GM12878 (cell line): Measurements from ENCODE around the gene IPMK. TPM values are rescaled to one million over a fixed set of nuclear protein-coding genes. Genes with fewer than 3 reads are reported as not detected.

Experiments used
- ATAC-seq: fragments of 200-7000 bp; cut with Tn5 transposase; 3 replicates; pipeline ENCODE4 v1.9.1; 2020; ENCODE audit warnings: mild to moderate bottlenecking, moderate library complexity
- BruUV-seq: library from RNA; stranded (reverse); fragments of 400-500 nt; replicated peaks from 2 replicates; lab custom pipeline; 2021; lab: Mats Ljungman, UMichigan
- CTCF ChIA-PET: fragments of 300-600 bp; sonication (Branson Sonifier 250); formaldehyde crosslinking; extraction: SDS; loops from one replicate; lab custom pipeline; 2021; ENCODE audit warnings: inconsistent platforms; lab: Yijun Ruan, JAX
- POLR2A ChIA-PET: fragments of 350-600 bp; formaldehyde crosslinking; extraction: SDS; loops from one replicate; lab custom pipeline; 2021; ENCODE audit warnings: inconsistent platforms; lab: Charles Lee
- RAD21 ChIA-PET: fragments of 300-600 bp; sonication (Branson Sonifier 250); formaldehyde crosslinking; loops from one replicate; lab custom pipeline; 2023; ENCODE audit warnings: antibody characterized with exemption; ENCODE audit not compliant: unreplicated experiment; lab: Charles Lee
- SMC1A ChIA-PET: fragments of 300-600 bp; sonication (Branson Sonifier 250); formaldehyde crosslinking; loops from one replicate; lab custom pipeline; 2023; ENCODE audit not compliant: unreplicated experiment, uncharacterized antibody; lab: Charles Lee
- DNase-seq: peaks from one replicate; pipeline ENCODE4 v3.0.0-alpha.2; 2011; ENCODE audit warnings: low read depth, low spot score
- FAIRE-seq: peaks from 3 replicates; lab custom pipeline; 2011; peaks lifted over from hg19 to GRCh38; lab: Jason Lieb, UNC
- H2AFZ ChIP-seq: 2 replicates; pipeline ENCODE4 v1.6.0; 2011; ENCODE audit warnings: low read depth, low read length, control low read depth; ENCODE audit not compliant: control insufficient read depth
- H3K27ac ChIP-seq: 2 replicates; pipeline ENCODE4 v1.5.1; 2011; ENCODE audit warnings: control low read depth; ENCODE audit not compliant: control insufficient read depth, insufficient read depth
- H3K27me3 ChIP-seq, 2 experiments: replicated peaks in 1 of 2; 2 replicates each; pipeline versions ENCODE4 v1.6.0 to v1.6.1; 2011; ENCODE audit warnings: low read length in 1 of 2; ENCODE audit not compliant: control insufficient read depth in 2 of 2, insufficient read depth in 2 of 2
- H3K36me3 ChIP-seq, 2 experiments: 2 replicates each; pipeline ENCODE4 v1.5.1; 2011; ENCODE audit warnings: low read length in 1 of 2; ENCODE audit not compliant: control insufficient read depth in 2 of 2, insufficient read depth in 2 of 2
- H3K4me1 ChIP-seq: 2 replicates; pipeline ENCODE4 v1.6.1; 2011; ENCODE audit warnings: mild to moderate bottlenecking, low read length, moderate library complexity, mixed read lengths; ENCODE audit not compliant: control insufficient read depth, insufficient read depth
- H3K4me2 ChIP-seq: 2 replicates; pipeline ENCODE4 v1.6.0; 2011; ENCODE audit warnings: control low read depth; ENCODE audit not compliant: control insufficient read depth, insufficient read depth
- H3K4me3 ChIP-seq: fragments of 200-600 bp; sonication (generic); 2 replicates; pipeline ENCODE4 v1.5.1; 2016
- H3K79me2 ChIP-seq: 2 replicates; pipeline ENCODE4 v1.6.0; 2011; ENCODE audit warnings: low read length; ENCODE audit not compliant: control insufficient read depth, insufficient read depth
- H3K9ac ChIP-seq: 2 replicates; pipeline ENCODE4 v1.8.0; 2011; ENCODE audit warnings: low read length, control low read depth, mixed read lengths; ENCODE audit not compliant: control insufficient read depth, insufficient read depth
- H3K9me3 ChIP-seq: replicated peaks from 3 replicates; pipeline ENCODE4 v1.5.1; 2011; ENCODE audit warnings: mild to moderate bottlenecking, low read length; ENCODE audit not compliant: control insufficient read depth, insufficient read depth
- H4K20me1 ChIP-seq: 2 replicates; pipeline ENCODE4 v1.6.0; 2011; ENCODE audit not compliant: control insufficient read depth, insufficient read depth
- BACH1 ChIP-seq: fragments of 450-650 bp; IDR thresholded peaks from 2 replicates; pipeline ENCODE4 v1.6.1; 2017; ENCODE audit warnings: mild to moderate bottlenecking, borderline replicate concordance
- CBX3 ChIP-seq: fragments of 200-600 bp; sonication (generic); IDR thresholded peaks from 2 replicates; pipeline ENCODE4 v1.6.1; 2016; ENCODE audit warnings: low read depth, borderline replicate concordance
- IKZF1 ChIP-seq: fragments of 450-650 bp; conservative IDR thresholded peaks from 2 replicates; pipeline ENCODE4 v1.6.1; 2017; ENCODE audit warnings: antibody characterized with exemption, mild to moderate bottlenecking
- KLF5 ChIP-seq: fragments of 450-650 bp; IDR thresholded peaks from 2 replicates; pipeline ENCODE4 v1.6.1; 2014; ENCODE audit warnings: mild to moderate bottlenecking; ENCODE audit not compliant: partially characterized antibody
- NFYA ChIP-seq: IDR thresholded peaks from 2 replicates; pipeline ENCODE4 v1.6.1; 2011; ENCODE audit warnings: low read depth, mild to moderate bottlenecking, low read length, improper control_type of control experiment, borderline replicate concordance
- NR2C1 ChIP-seq: fragments of 450-650 bp; IDR thresholded peaks from 2 replicates; pipeline ENCODE4 v1.6.1; 2017; ENCODE audit warnings: antibody characterized with exemption, mild to moderate bottlenecking, moderate library complexity
- RUNX3 ChIP-seq: IDR thresholded peaks from 2 replicates; pipeline ENCODE4 v1.6.1; 2012; ENCODE audit warnings: low read length, inconsistent platforms
- SUPT20H ChIP-seq: IDR thresholded peaks from 2 replicates; pipeline ENCODE4 v1.6.1; 2011; ENCODE audit warnings: low read depth, mild to moderate bottlenecking, low read length, moderate library complexity, borderline replicate concordance; ENCODE audit not compliant: control insufficient read depth
- TAF1 ChIP-seq: IDR thresholded peaks from 2 replicates; pipeline ENCODE4 v1.6.1; 2011; ENCODE audit warnings: mild to moderate bottlenecking, low read depth, low read length, borderline replicate concordance
- TBL1XR1 ChIP-seq: IDR thresholded peaks from 2 replicates; pipeline ENCODE4 v1.6.1; 2012; ENCODE audit warnings: low read depth, low read length, improper control_type of control experiment
- TCF3 ChIP-seq: IDR thresholded peaks from 2 replicates; pipeline ENCODE4 v1.6.1; 2012; ENCODE audit warnings: low read depth, mild to moderate bottlenecking, low read length, borderline replicate concordance; ENCODE audit not compliant: insufficient read depth
- YY1 ChIP-seq: IDR thresholded peaks from 2 replicates; pipeline ENCODE4 v1.6.1; 2011; ENCODE audit warnings: low read depth, mild to moderate bottlenecking, low read length
- ZSCAN29 ChIP-seq: fragments of 450-650 bp; IDR thresholded peaks from 2 replicates; pipeline ENCODE4 v1.6.1; 2017; ENCODE audit warnings: mild to moderate bottlenecking, moderate library complexity
- WGBS: methylation state at CpG from one replicate; pipeline ENCODE4 v1.1.6; 2016; ENCODE audit warnings: low lambda C conversion rate; ENCODE audit not compliant: insufficient replicate concordance, insufficient coverage; ENCODE audit errors: missing lambda C conversion rate; 5-methylcytosine and 5-hydroxymethylcytosine counted together
- in situ Hi-C: fragments of 300-500 bp; cut with MboI; formaldehyde crosslinking; loops from 9 replicates; pipeline ENCODE4 v1.14.3; 2018; ENCODE audit warnings: mixed read lengths
- intact Hi-C: fragments of 100-400 bp; cut with micrococcal nuclease; formaldehyde crosslinking; loops from one replicate; pipeline ENCODE4 v1.14.2; 2022; ENCODE audit not compliant: unreplicated experiment
- polyA plus RNA-seq, 11 experiments: library from polyadenylated mRNA; depleted of rRNA in 4 of 11; unstranded in 6 of 11; stranded (reverse) in 5 of 11; fragments of >200 nt; fragmentation: Nextera tagmentation in 4 of 11; fragmentation: Illumina TruSeq in 1 of 11; extraction: Ambion mirVana in 4 of 11; extraction: Trizol in 1 of 11; gene quantifications; 1 replicate in 1 of 11; 2 replicates in 10 of 11; pipeline versions ENCODE4 v1.2.1 to v1.2.3, GENCODE V29; 2011 to 2016; ENCODE audit warnings: inconsistent platforms in 2 of 11, missing spikeins in 2 of 11, low read depth in 1 of 11
- total RNA-seq, 4 experiments: library from RNA; depleted of rRNA in 3 of 4; stranded (reverse); fragments of >200 nt in 3 of 4; fragmentation: Illumina TruSeq in 1 of 4; extraction: Trizol in 1 of 4; gene quantifications; 2 replicates each; pipeline versions ENCODE4 v1.2.1 to v1.2.3, GENCODE V29; 2013 to 2021
- TF ChIP-seq, protein P1 (sequence below): IDR thresholded peaks from 2 replicates; pipeline ENCODE4 v1.6.1; 2011; ENCODE audit warnings: borderline replicate concordance, low read depth, mild to moderate bottlenecking, moderate library complexity, mixed read lengths, low read length; ENCODE audit not compliant: insufficient read depth; ENCODE audit errors: extremely low read length

IPMK gene
- total and polyA plus RNA-seq, 10 of the 15 experiments (the other 5 are each of a cell fraction or from before 2014, with no cell fraction given), result 0.84 to 7.5 (median 3.6) TPM

DNA sequence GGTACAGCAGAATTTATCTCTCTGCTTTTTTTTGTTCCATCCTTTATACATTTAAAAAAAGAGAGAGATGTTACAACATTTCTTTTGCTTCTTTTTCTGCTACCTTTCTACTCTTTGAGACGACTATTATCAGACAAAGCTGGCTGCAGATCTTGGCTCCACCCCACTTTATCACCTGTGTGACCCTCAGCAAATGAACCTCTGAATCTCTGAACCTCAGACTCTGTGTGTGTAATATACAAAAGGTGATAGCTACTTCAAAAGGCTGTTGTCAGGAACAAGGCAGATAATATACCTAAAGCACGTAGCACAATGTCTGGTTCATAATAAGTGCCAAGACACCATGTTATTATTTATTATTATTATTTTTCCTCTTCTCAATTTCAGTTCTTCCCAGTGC lies 34.6 kb upstream of the IPMK start:
- no peak for FAIRE-seq
- SMC1A ChIA-PET, result interaction anchor here (1.0 to 4.2 kb wide), 6 partner anchors 11 to 147 kb away, joined by 3 to 58 read pairs (median 3); partner anchors contain the start of gene TFAM
- Histone ChIP-seq H3K9ac (no peak overlapping the region), H4K20me1 (no peaks in the 10 kb centered on the region), H3K4me2 (no peak overlapping the region), H3K27me3 (no peaks in the 10 kb centered on the region), H3K36me3 (no peaks in the 10 kb centered on the region), H3K79me2 (no peaks in the 10 kb centered on the region), H2AFZ (no peak overlapping the region), H3K9me3 (no peaks in the 10 kb centered on the region), H3K4me1 (no peaks in the 10 kb centered on the region), H3K4me3 (no peak overlapping the region), H3K27ac (no peak overlapping the region)
- no TSS peak for BruUV-seq
- 47% methylated on average over 2 of the region's 2 CpGs for WGBS
- no peak for TF ChIP-seq TBL1XR1
- no peak for TF ChIP-seq RUNX3
- intact Hi-C loops (no loop called here), in situ Hi-C loops (no loop called here)
- POLR2A ChIA-PET, result interaction anchor here (0.7 to 1.5 kb wide), 2 partner anchors 82 to 84 kb away, joined by 4 to 6 read pairs; no protein-coding TSS in a partner anchor
- RAD21 ChIA-PET, result interaction anchor here (0.7 to 4.1 kb wide), 4 partner anchors 11 to 125 kb away, joined by 3 to 41 read pairs (median 4); partner anchors contain the start of gene TFAM
- CTCF ChIA-PET, result interaction anchor here (1.6 to 4.8 kb wide), 6 partner anchors 11 to 228 kb away, joined by 7 to 67 read pairs (median 34); partner anchors contain the start of gene TFAM
- ATAC-seq, result no peak
- no peak for DNase-seq

DNA sequence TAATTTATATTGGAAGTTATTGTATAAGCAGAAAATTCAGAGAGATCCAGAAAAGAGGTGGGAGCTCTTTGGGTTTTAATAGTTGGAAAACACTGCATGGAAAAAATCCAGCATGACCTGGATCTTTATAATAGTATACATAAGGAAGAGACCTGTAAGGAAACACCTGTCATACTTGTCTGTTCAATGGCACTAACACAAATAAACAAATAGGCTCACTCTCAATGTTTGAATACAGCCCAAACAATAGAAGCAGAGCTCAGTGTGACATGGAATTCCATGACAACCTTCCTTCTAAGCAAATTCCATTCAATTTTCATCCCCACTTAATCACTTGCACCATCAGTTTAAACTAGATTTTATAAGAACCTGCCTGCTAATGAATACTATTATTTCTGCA lies 33.0 kb upstream of the IPMK start:
- ATAC-seq (no peak), DNase-seq (no peak), FAIRE-seq (no peak)
- TF ChIP-seq, protein P1, sequence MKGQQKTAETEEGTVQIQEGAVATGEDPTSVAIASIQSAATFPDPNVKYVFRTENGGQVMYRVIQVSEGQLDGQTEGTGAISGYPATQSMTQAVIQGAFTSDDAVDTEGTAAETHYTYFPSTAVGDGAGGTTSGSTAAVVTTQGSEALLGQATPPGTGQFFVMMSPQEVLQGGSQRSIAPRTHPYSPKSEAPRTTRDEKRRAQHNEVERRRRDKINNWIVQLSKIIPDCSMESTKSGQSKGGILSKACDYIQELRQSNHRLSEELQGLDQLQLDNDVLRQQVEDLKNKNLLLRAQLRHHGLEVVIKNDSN, result no peak
- TF ChIP-seq SUPT20H (no peak), TCF3 (no peak), CBX3 (no peak), KLF5 (no peak), ZSCAN29 (no peak), YY1 (no peak), NFYA (no peak), TAF1 (no peak), BACH1 (no peak), IKZF1 (no peak), NR2C1 (no peak)
- ChIA-PET RAD21 (interaction anchor here (1.0 to 4.1 kb wide), 9 partner anchors 11 to 288 kb away, joined by 3 to 41 read pairs (median 4); partner anchors contain the start of genes CISD1 and TFAM), SMC1A (interaction anchor here (0.7 to 4.2 kb wide), 16 partner anchors 10 to 340 kb away, joined by 3 to 58 read pairs (median 4); partner anchors contain the start of gene TFAM), CTCF (interaction anchor here (0.8 to 4.8 kb wide), 22 partner anchors 9 to 287 kb away, joined by 3 to 67 read pairs (median 6); partner anchors contain the start of gene TFAM), POLR2A (interaction anchor here (1.4 kb wide), 1 partner anchor 85 kb away, joined by 6 read pairs; the partner anchor contains the start of gene TFAM)
- Histone ChIP-seq H3K27ac (no peak overlapping the region), H3K4me2 (no peak overlapping the region), H3K4me3 (no peak overlapping the region), H3K36me3 (no peaks in the 10 kb centered on the region), H3K9ac (no peak overlapping the region), H2AFZ (no peak overlapping the region), H3K9me3 (no peaks in the 10 kb centered on the region), H3K79me2 (no peaks in the 10 kb centered on the region), H3K27me3 (no peaks in the 10 kb centered on the region), H3K4me1 (no peaks in the 10 kb centered on the region), H4K20me1 (no peaks in the 10 kb centered on the region)
- in situ Hi-C loops (no loop called here), intact Hi-C loops (no loop called here)
- BruUV-seq, result no TSS peak
